ENCODE measurements around the gene ERCC6L2. TPM values are rescaled to one million over a fixed set of nuclear protein-coding genes. Genes with fewer than 3 reads are reported as not detected.

The ERCC6L2 gene
- polyA plus RNA-seq, 4 donors = 4.9 to 27.5 (median 9.3) TPM

GRCh38 chr9:95835393-95835792 is 40.1 kb upstream of the ERCC6L2 start:
- DNase-seq = no peak
- peaks cover 0 to 3% (median 0%) of the 10 kb centered on the region in 3 donors for H3K36me3 ChIP-seq (ENCODE audit: control insufficient read depth in 3 of 3, insufficient read depth in 2 of 3, low read depth in 1 of 3, low read length in 3 of 3)
- H3K4me1 ChIP-seq (ENCODE audit: control insufficient read depth in 3 of 3, insufficient read depth in 2 of 3, low read depth in 1 of 3, low read length in 2 of 3) = peaks cover 2 to 6% (median 2%) of the 10 kb centered on the region in 3 donors
- no peak overlapping the region for H3K27ac ChIP-seq (ENCODE audit: low read depth in 1 of 3, low read length in 2 of 3)
- H3K4me3 ChIP-seq (ENCODE audit: low read depth in 1 of 3, low read length in 3 of 3) = no peak overlapping the region
- H3K27me3 ChIP-seq (ENCODE audit: control insufficient read depth in 3 of 3, insufficient read depth in 3 of 3, low read length in 3 of 3) = no peaks in the 10 kb centered on the region
- FAIRE-seq = no peak
- WGBS, 3 donors = 66 to 81% (median 79%) methylated on average over 2 of the region's 2 CpGs
- peaks cover 0 to 4% of the 10 kb centered on the region in 2 donors for H3K9me3 ChIP-seq (ENCODE audit: control insufficient read depth in 2 of 2, insufficient read depth in 1 of 2, low read depth in 1 of 2, low read length in 1 of 2)

- no peaks in the 10 kb centered on the region for H3K27me3 ChIP-seq (ENCODE audit: control insufficient read depth in 3 of 3, insufficient read depth in 3 of 3, low read length in 3 of 3)
- H3K36me3 ChIP-seq (ENCODE audit: control insufficient read depth in 3 of 3, insufficient read depth in 2 of 3, low read depth in 1 of 3, low read length in 3 of 3) = peaks cover 0 to 3% (median 0%) of the 10 kb centered on the region in 3 donors
- no peak overlapping the region for H3K4me3 ChIP-seq (ENCODE audit: low read depth in 1 of 3, low read length in 3 of 3)
- FAIRE-seq = no peak
- H3K27ac ChIP-seq (ENCODE audit: low read depth in 1 of 3, low read length in 2 of 3) = no peak overlapping the region
- H3K9me3 ChIP-seq (ENCODE audit: control insufficient read depth in 2 of 2, insufficient read depth in 1 of 2, low read depth in 1 of 2, low read length in 1 of 2) = peaks cover 0 to 4% of the 10 kb centered on the region in 2 donors
- H3K4me1 ChIP-seq (ENCODE audit: control insufficient read depth in 3 of 3, insufficient read depth in 2 of 3, low read depth in 1 of 3, low read length in 2 of 3) = peaks cover under 1 to 6% (median 2%) of the 10 kb centered on the region in 3 donors
- WGBS, 3 donors = 92 to 98% (median 92%) methylated on average over 1 of the region's 1 CpG
- DNase-seq = no peak
Measured at GRCh38 chr9:95836072-95836471, 39.4 kb upstream of the ERCC6L2 start.

GRCh38 chr9:95839012-95839411 is 36.5 kb upstream of the ERCC6L2 start:
- no peak overlapping the region for H3K4me3 ChIP-seq (ENCODE audit: low read depth in 1 of 3, low read length in 3 of 3)
- H3K9me3 ChIP-seq (ENCODE audit: control insufficient read depth in 2 of 2, insufficient read depth in 1 of 2, low read depth in 1 of 2, low read length in 1 of 2) = peaks cover 0 to 4% of the 10 kb centered on the region in 2 donors
- no peak for DNase-seq
- no peaks in the 10 kb centered on the region for H3K36me3 ChIP-seq (ENCODE audit: control insufficient read depth in 3 of 3, insufficient read depth in 2 of 3, low read depth in 1 of 3, low read length in 3 of 3)
- peaks cover 0 to 2% (median 0%) of the 10 kb centered on the region in 3 donors for H3K4me1 ChIP-seq (ENCODE audit: control insufficient read depth in 3 of 3, insufficient read depth in 2 of 3, low read depth in 1 of 3, low read length in 2 of 3)
- H3K27ac ChIP-seq (ENCODE audit: low read depth in 1 of 3, low read length in 2 of 3) = no peak overlapping the region
- no peak for FAIRE-seq
- WGBS, 3 donors = 94 to 98% (median 97%) methylated on average over 3 of the region's 3 CpGs
- H3K27me3 ChIP-seq (ENCODE audit: control insufficient read depth in 3 of 3, insufficient read depth in 3 of 3, low read length in 3 of 3) = no peaks in the 10 kb centered on the region

GRCh38 chr9:95840074-95840473 is 35.4 kb upstream of the ERCC6L2 start:
- no peaks in the 10 kb centered on the region for H3K36me3 ChIP-seq (ENCODE audit: control insufficient read depth in 3 of 3, insufficient read depth in 2 of 3, low read depth in 1 of 3, low read length in 3 of 3)
- no peaks in the 10 kb centered on the region for H3K4me1 ChIP-seq (ENCODE audit: control insufficient read depth in 3 of 3, insufficient read depth in 2 of 3, low read depth in 1 of 3, low read length in 2 of 3)
- no peak overlapping the region for H3K4me3 ChIP-seq (ENCODE audit: low read depth in 1 of 3, low read length in 3 of 3)
- H3K27ac ChIP-seq (ENCODE audit: low read depth in 1 of 3, low read length in 2 of 3) = no peak overlapping the region
- H3K27me3 ChIP-seq (ENCODE audit: control insufficient read depth in 3 of 3, insufficient read depth in 3 of 3, low read length in 3 of 3) = no peaks in the 10 kb centered on the region
- 61 to 85% (median 82%) methylated on average over 2 of the region's 2 CpGs for WGBS, 3 donors
- FAIRE-seq (no peak), DNase-seq (no peak)
- peaks cover 0 to 4% of the 10 kb centered on the region in 2 donors for H3K9me3 ChIP-seq (ENCODE audit: control insufficient read depth in 2 of 2, insufficient read depth in 1 of 2, low read depth in 1 of 2, low read length in 1 of 2)

GRCh38 chr9:95841377-95841776 is 34.1 kb upstream of the ERCC6L2 start:
- no peak overlapping the region for H3K4me3 ChIP-seq (ENCODE audit: low read depth in 1 of 3, low read length in 3 of 3)
- H3K9me3 ChIP-seq (ENCODE audit: control insufficient read depth in 2 of 2, insufficient read depth in 1 of 2, low read depth in 1 of 2, low read length in 1 of 2) = peaks cover 0 to 4% of the 10 kb centered on the region in 2 donors
- 87 to 95% (median 93%) methylated on average over 3 of the region's 3 CpGs for WGBS, 3 donors
- no peak overlapping the region for H3K27ac ChIP-seq (ENCODE audit: low read depth in 1 of 3, low read length in 2 of 3)
- DNase-seq = no peak
- H3K27me3 ChIP-seq (ENCODE audit: control insufficient read depth in 3 of 3, insufficient read depth in 3 of 3, low read length in 3 of 3) = no peaks in the 10 kb centered on the region
- no peaks in the 10 kb centered on the region for H3K4me1 ChIP-seq (ENCODE audit: control insufficient read depth in 3 of 3, insufficient read depth in 2 of 3, low read depth in 1 of 3, low read length in 2 of 3)
- H3K36me3 ChIP-seq (ENCODE audit: control insufficient read depth in 3 of 3, insufficient read depth in 2 of 3, low read depth in 1 of 3, low read length in 3 of 3) = no peaks in the 10 kb centered on the region
- FAIRE-seq = no peak

- peaks cover 0 to 13% (median 0%) of the 10 kb centered on the region in 3 donors for H3K36me3 ChIP-seq (ENCODE audit: control insufficient read depth in 3 of 3, insufficient read depth in 2 of 3, low read depth in 1 of 3, low read length in 3 of 3)
- no peaks in the 10 kb centered on the region for H3K4me1 ChIP-seq (ENCODE audit: control insufficient read depth in 3 of 3, insufficient read depth in 2 of 3, low read depth in 1 of 3, low read length in 2 of 3)
- H3K27me3 ChIP-seq (ENCODE audit: control insufficient read depth in 3 of 3, insufficient read depth in 3 of 3, low read length in 3 of 3) = no peaks in the 10 kb centered on the region
- H3K9me3 ChIP-seq (ENCODE audit: control insufficient read depth in 2 of 2, insufficient read depth in 1 of 2, low read depth in 1 of 2, low read length in 1 of 2) = peaks cover 0 to 5% of the 10 kb centered on the region in 2 donors
- no peak for DNase-seq
- FAIRE-seq = no peak
- H3K27ac ChIP-seq (ENCODE audit: low read depth in 1 of 3, low read length in 2 of 3) = no peak overlapping the region
- 74 to 94% (median 92%) methylated on average over 1 of the region's 1 CpG for WGBS, 3 donors
- H3K4me3 ChIP-seq (ENCODE audit: low read depth in 1 of 3, low read length in 3 of 3) = no peak overlapping the region
Measured at GRCh38 chr9:95845751-95846150, 29.7 kb upstream of the ERCC6L2 start.

- H3K27ac ChIP-seq (ENCODE audit: low read depth in 1 of 3, low read length in 2 of 3) = no peak overlapping the region
- peaks cover 0 to 13% (median 0%) of the 10 kb centered on the region in 3 donors for H3K36me3 ChIP-seq (ENCODE audit: control insufficient read depth in 3 of 3, insufficient read depth in 2 of 3, low read depth in 1 of 3, low read length in 3 of 3)
- no peak overlapping the region for H3K4me3 ChIP-seq (ENCODE audit: low read depth in 1 of 3, low read length in 3 of 3)
- H3K4me1 ChIP-seq (ENCODE audit: control insufficient read depth in 3 of 3, insufficient read depth in 2 of 3, low read depth in 1 of 3, low read length in 2 of 3) = no peaks in the 10 kb centered on the region
- H3K9me3 ChIP-seq (ENCODE audit: control insufficient read depth in 2 of 2, insufficient read depth in 1 of 2, low read depth in 1 of 2, low read length in 1 of 2) = peaks cover 0 to 5% of the 10 kb centered on the region in 2 donors
- no peak for DNase-seq
- FAIRE-seq = no peak
- H3K27me3 ChIP-seq (ENCODE audit: control insufficient read depth in 3 of 3, insufficient read depth in 3 of 3, low read length in 3 of 3) = no peaks in the 10 kb centered on the region
Measured at GRCh38 chr9:95848764-95849163, 26.7 kb upstream of the ERCC6L2 start.

GRCh38 chr9:95852059-95853032 is 23.1 kb upstream of the ERCC6L2 start:
- no peaks in the 10 kb centered on the region for H3K27me3 ChIP-seq (ENCODE audit: control insufficient read depth in 3 of 3, insufficient read depth in 3 of 3, low read length in 3 of 3)
- H3K36me3 ChIP-seq (ENCODE audit: control insufficient read depth in 3 of 3, insufficient read depth in 2 of 3, low read depth in 1 of 3, low read length in 3 of 3) = peaks cover 0 to 13% (median 0%) of the 10 kb centered on the region in 3 donors
- FAIRE-seq (no peak), DNase-seq (no peak)
- no peak overlapping the region for H3K27ac ChIP-seq (ENCODE audit: low read depth in 1 of 3, low read length in 2 of 3)
- peaks cover 0 to 5% of the 10 kb centered on the region in 2 donors for H3K9me3 ChIP-seq (ENCODE audit: control insufficient read depth in 2 of 2, insufficient read depth in 1 of 2, low read depth in 1 of 2, low read length in 1 of 2)
- 61 to 78% (median 66%) methylated on average over 7 of the region's 7 CpGs for WGBS, 3 donors
- no peak overlapping the region for H3K4me3 ChIP-seq (ENCODE audit: low read depth in 1 of 3, low read length in 3 of 3)
- H3K4me1 ChIP-seq (ENCODE audit: control insufficient read depth in 3 of 3, insufficient read depth in 2 of 3, low read depth in 1 of 3, low read length in 2 of 3) = no peaks in the 10 kb centered on the region
